GM18507 (cell line): ENCODE data around the gene SCN2B.
A peak's percentile ranks its signal among the peaks of the same experiment; 100 is the strongest.
"Not testable (repeated sequence)": the region's sequence is repeated elsewhere in the genome, so short reads cannot be mapped to it uniquely, and the experiment has no call there.

ENCODE experiments used
- DNase-seq: peaks from one replicate; pipeline ENCODE4 v3.0.0; 2011; ENCODE audit warnings: low read depth; ENCODE audit not compliant: insufficient read length; ENCODE audit errors: extremely low spot score
- FAIRE-seq: peaks from 2 replicates; lab custom pipeline; 2011; peaks lifted over from hg19 to GRCh38; lab: Jason Lieb, UNC

SCN2B gene

GRCh38 chr11:118183691-118184090 is 7.3 kb upstream of the SCN2B start:
- not testable (repeated sequence) for FAIRE-seq, DNase-seq

GRCh38 chr11:118180300-118180703 is 3.9 kb upstream of the SCN2B start:
- DNase-seq (no peak), FAIRE-seq (no peak)

GRCh38 chr11:118176778-118177134 is 317 bp upstream of the SCN2B start:
- DNase-seq (no peak), FAIRE-seq (no peak)

- DNase-seq (no peak), FAIRE-seq (no peak)
Measured at GRCh38 chr11:118175031-118175992, 1.1 kb downstream of the SCN2B start.

- no peak for FAIRE-seq
- no peak for DNase-seq
Measured at GRCh38 chr11:118174006-118174567, 2.4 kb downstream of the SCN2B start.

- DNase-seq: no peak
- FAIRE-seq: no peak
Measured at GRCh38 chr11:118172356-118172755, 4.1 kb downstream of the SCN2B start.

GRCh38 chr11:118171269-118172062 is 5.0 kb downstream of the SCN2B start:
- DNase-seq (peak; percentile 70), FAIRE-seq (peak; percentile 91)

- DNase-seq: no peak
- no peak for FAIRE-seq
Measured at GRCh38 chr11:118170882-118171268, 5.6 kb downstream of the SCN2B start.

GRCh38 chr11:118170231-118170630 is 6.2 kb downstream of the SCN2B start:
- DNase-seq (no peak), FAIRE-seq (no peak)

- FAIRE-seq (no peak), DNase-seq (no peak)
Measured at GRCh38 chr11:118169300-118170140, 6.9 kb downstream of the SCN2B start.

- DNase-seq: no peak
- no peak for FAIRE-seq
Measured at GRCh38 chr11:118168751-118169150, 7.7 kb downstream of the SCN2B start.

GRCh38 chr11:118168316-118168715 is 8.1 kb downstream of the SCN2B start:
- DNase-seq: no peak
- FAIRE-seq: no peak

GRCh38 chr11:118167906-118168305 is 8.5 kb downstream of the SCN2B start:
- DNase-seq (no peak), FAIRE-seq (no peak)

GRCh38 chr11:118167253-118167652 is 9.2 kb downstream of the SCN2B start:
- DNase-seq (no peak), FAIRE-seq (no peak)

- no peak for FAIRE-seq
Measured at GRCh38 chr11:118166641-118167040, 9.8 kb downstream of the SCN2B start.

GRCh38 chr11:118164885-118165284 is 11.6 kb downstream of the SCN2B start:
- no peak for DNase-seq
- no peak for FAIRE-seq

More at GRCh38 chr11:118166641-118167040, 9.8 kb downstream of the SCN2B start:
- DNase-seq: no peak

- FAIRE-seq: no peak
- no peak for DNase-seq
Measured at GRCh38 chr11:118163494-118163893, 12.9 kb downstream of the SCN2B start.

GRCh38 chr11:118162846-118163245 is 13.6 kb downstream of the SCN2B start:
- FAIRE-seq: no peak
- no peak for DNase-seq

GRCh38 chr11:118161786-118162185 is 14.7 kb downstream of the SCN2B start:
- FAIRE-seq: no peak
- no peak for DNase-seq
